MCF 10A (cell line): Measurements from ENCODE around the gene ZNF142. TPM values are rescaled to one million over a fixed set of nuclear protein-coding genes. Genes with fewer than 3 reads are reported as not detected.

Experiments used
- BruUV-seq: library from RNA; stranded (reverse); fragments of 400-500 nt; replicated peaks from 2 replicates; lab custom pipeline; 2021; lab: Mats Ljungman, UMichigan
- CTCF ChIA-PET: fragments of 300-600 bp; sonication (Branson Sonifier 250); formaldehyde crosslinking; extraction: SDS; loops from one replicate; lab custom pipeline; 2021; ENCODE audit warnings: antibody characterized with exemption, inconsistent platforms; lab: Yijun Ruan, JAX
- POLR2A ChIA-PET: fragments of 300-600, 350-650 bp; sonication (Branson Sonifier 250); formaldehyde crosslinking; extraction: SDS; loops from one replicate; lab custom pipeline; 2020; ENCODE audit warnings: antibody characterized with exemption, inconsistent platforms; lab: Yijun Ruan, JAX
- DNase-seq: peaks from one replicate; pipeline ENCODE4 v3.0.0-alpha.2; 2018; ENCODE audit not compliant: unreplicated experiment
- H3K27ac Mint-ChIP-seq: one replicate; pipeline ENCODE4 v1.8.0; 2022; ENCODE audit warnings: mild to moderate bottlenecking, low read depth, mixed read lengths; ENCODE audit not compliant: unreplicated experiment
- H3K27me3 Mint-ChIP-seq: one replicate; pipeline ENCODE4 v1.8.0; 2022; ENCODE audit warnings: mixed read lengths; ENCODE audit not compliant: insufficient read depth, unreplicated experiment
- H3K36me3 Mint-ChIP-seq: one replicate; pipeline ENCODE4 v1.8.0; 2022; ENCODE audit warnings: mild to moderate bottlenecking, moderate library complexity, mixed read lengths; ENCODE audit not compliant: insufficient read depth, unreplicated experiment
- H3K4me1 Mint-ChIP-seq: one replicate; pipeline ENCODE4 v1.8.0; 2022; ENCODE audit warnings: mixed read lengths; ENCODE audit not compliant: insufficient read depth, unreplicated experiment
- H3K4me3 Mint-ChIP-seq: one replicate; pipeline ENCODE4 v1.8.0; 2022; ENCODE audit warnings: mild to moderate bottlenecking, moderate library complexity, mixed read lengths; ENCODE audit not compliant: unreplicated experiment
- H3K9me3 Mint-ChIP-seq: one replicate; pipeline ENCODE4 v1.8.0; 2022; ENCODE audit warnings: mixed read lengths; ENCODE audit not compliant: unreplicated experiment
- intact Hi-C: fragments of 100-400 bp; cut with micrococcal nuclease; formaldehyde crosslinking; loops from 2 replicates; pipeline ENCODE4 v1.14.1; 2022
- total RNA-seq: library from RNA; stranded (reverse); gene quantifications from 2 replicates; pipeline ENCODE4 v1.2.3, GENCODE V29; 2022
- TF ChIP-seq, protein P1 (sequence below): fragments of 200-600 bp; IDR thresholded peaks from one replicate; pipeline ENCODE4 v1.8.0; 2022; ENCODE audit warnings: antibody characterized with exemption, mild to moderate bottlenecking; ENCODE audit not compliant: unreplicated experiment

Gene ZNF142
- total RNA-seq, 1 experiment from 2014 or later, result 37.8 TPM

DNA sequence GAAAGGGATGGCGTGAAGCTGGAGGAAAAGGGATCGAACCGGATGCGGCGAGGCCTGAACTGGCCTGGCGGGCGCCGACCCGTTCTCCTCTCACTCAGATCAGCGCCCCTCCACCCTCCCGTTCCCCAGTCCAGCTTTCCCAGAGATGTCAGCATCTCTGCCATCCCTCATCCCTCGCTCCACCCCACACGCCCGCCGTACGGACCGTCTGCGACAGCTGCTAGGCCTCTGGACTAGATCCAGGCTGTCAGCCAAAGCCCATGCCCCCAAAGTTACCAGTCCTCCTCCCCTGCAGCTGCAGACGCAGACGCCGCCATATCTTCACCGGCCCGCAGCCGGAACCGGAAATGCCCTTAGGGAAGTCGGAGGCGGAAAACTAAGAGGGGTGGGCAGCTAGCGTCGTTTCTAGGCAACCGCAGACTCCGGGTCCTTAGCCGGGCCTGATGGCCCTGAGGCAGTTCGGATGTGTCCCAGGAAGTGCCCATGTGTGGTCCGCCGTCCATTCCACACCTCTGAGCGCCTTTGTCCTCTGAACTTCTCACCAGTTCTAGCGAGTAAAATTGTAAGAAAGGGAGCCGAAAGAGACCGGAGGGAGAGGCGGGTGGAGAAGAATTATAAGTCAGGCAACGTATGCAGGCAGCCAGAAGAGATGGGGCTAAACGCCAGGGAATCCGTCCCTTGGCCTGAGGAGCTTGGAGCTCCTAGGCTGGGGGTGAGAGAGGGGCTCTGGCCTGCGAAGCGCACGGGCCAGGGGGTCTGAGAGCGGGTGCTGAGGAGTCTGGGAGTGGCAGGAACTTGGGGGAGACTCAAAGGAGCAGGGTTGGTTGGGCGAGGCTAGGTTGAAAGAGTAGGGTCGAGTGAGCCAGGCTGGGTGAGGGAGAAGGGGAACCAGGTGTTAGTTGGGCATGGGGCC lies 12.5 kb upstream of the ZNF142 start, which contains the start of the genes RNF25 and STK36:
Gene RNF25 (minus strand): TSS at position 349 of the 913 bp plus-strand sequence. CDS start 32 bp downstream, at position 317.
Gene STK36 (plus strand): TSS at position 433 of the 913 bp plus-strand sequence. CDS start 744 bp downstream, outside the sequence.
- no peaks in the 10 kb centered on the region for H3K9me3 Mint-ChIP-seq
- TF ChIP-seq, protein P1, sequence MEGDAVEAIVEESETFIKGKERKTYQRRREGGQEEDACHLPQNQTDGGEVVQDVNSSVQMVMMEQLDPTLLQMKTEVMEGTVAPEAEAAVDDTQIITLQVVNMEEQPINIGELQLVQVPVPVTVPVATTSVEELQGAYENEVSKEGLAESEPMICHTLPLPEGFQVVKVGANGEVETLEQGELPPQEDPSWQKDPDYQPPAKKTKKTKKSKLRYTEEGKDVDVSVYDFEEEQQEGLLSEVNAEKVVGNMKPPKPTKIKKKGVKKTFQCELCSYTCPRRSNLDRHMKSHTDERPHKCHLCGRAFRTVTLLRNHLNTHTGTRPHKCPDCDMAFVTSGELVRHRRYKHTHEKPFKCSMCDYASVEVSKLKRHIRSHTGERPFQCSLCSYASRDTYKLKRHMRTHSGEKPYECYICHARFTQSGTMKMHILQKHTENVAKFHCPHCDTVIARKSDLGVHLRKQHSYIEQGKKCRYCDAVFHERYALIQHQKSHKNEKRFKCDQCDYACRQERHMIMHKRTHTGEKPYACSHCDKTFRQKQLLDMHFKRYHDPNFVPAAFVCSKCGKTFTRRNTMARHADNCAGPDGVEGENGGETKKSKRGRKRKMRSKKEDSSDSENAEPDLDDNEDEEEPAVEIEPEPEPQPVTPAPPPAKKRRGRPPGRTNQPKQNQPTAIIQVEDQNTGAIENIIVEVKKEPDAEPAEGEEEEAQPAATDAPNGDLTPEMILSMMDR, result no peak
- ChIA-PET CTCF (interaction anchor here (0.6 to 7.5 kb wide), 13 partner anchors 13 to 228 kb away, joined by 3 to 44 read pairs (median 4); partner anchors contain the start of genes BCS1L, TTLL4 and ZNF142), POLR2A (interaction anchor here (0.8 to 6.5 kb wide), 18 partner anchors 8 to 178 kb away, joined by 3 to 105 read pairs (median 4); partner anchors contain the start of genes BCS1L, TTLL4, USP37 and ZNF142)
- no peaks in the 10 kb centered on the region for H3K27me3 Mint-ChIP-seq
- H3K4me3 Mint-ChIP-seq, result peak within 1 kb of the TSS; percentile 96
- no TSS peak for BruUV-seq
- peaks cover 28% of the 10 kb centered on the region for H3K36me3 Mint-ChIP-seq
- H3K4me1 Mint-ChIP-seq, result peaks cover 18% of the 10 kb centered on the region
- intact Hi-C loops, result loop anchor here (1.0 kb wide), 2 partner anchors 13 to 175 kb away; partner anchors contain the start of genes BCS1L and ZNF142
- H3K27ac Mint-ChIP-seq, result peak within 1 kb of the TSS; percentile 97
- DNase-seq, result peak; percentile 66

DNA sequence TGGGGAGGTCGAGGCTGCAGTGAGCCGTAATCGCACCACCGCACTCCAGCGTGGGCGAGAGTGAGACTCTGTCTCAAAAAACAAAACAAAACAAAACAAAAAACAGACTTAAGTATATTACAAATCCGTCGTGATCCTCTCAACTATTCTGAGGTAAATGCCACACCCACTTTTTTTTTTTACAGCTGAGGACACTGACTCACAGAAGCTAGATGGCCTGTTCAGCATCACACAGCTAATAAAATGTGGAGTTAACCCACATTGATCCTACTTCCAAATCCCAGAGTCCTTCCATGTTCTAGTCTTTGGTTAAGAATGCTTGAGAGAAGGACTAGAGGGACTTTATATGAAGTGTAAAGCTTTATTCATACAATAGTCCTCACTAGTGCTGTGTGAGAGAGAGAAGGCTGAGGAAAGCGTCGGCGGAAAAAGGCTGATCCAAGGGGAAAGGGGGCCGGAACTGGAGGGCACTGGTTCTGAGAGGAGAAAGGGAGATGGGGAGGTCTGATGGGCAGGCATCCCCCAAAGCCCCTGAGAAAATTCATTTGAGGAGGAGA lies 11.8 kb upstream of the ZNF142 start:
- Mint-ChIP-seq H3K27me3 (no peaks in the 10 kb centered on the region), H3K4me1 (peaks cover 18% of the 10 kb centered on the region), H3K4me3 (peak overlapping the region; percentile 96), H3K36me3 (peaks cover 30% of the 10 kb centered on the region), H3K27ac (peak overlapping the region; percentile 97), H3K9me3 (no peaks in the 10 kb centered on the region)
- peak; percentile 28 for DNase-seq
- BruUV-seq, result TSS peak; percentile 71
- intact Hi-C loops, result loop anchor here (1.0 kb wide), 1 partner anchor 12 kb away; the partner anchor contains the start of genes BCS1L and ZNF142
- TF ChIP-seq, protein P1, result no peak
- CTCF ChIA-PET, result interaction anchor here (0.6 to 7.5 kb wide), 15 partner anchors 11 to 858 kb away, joined by 3 to 44 read pairs (median 3); partner anchors contain the start of genes BCS1L and ZNF142
- POLR2A ChIA-PET, result interaction anchor here (0.8 to 6.5 kb wide), 14 partner anchors 9 to 179 kb away, joined by 3 to 105 read pairs (median 4); partner anchors contain the start of genes BCS1L, USP37 and ZNF142

DNA sequence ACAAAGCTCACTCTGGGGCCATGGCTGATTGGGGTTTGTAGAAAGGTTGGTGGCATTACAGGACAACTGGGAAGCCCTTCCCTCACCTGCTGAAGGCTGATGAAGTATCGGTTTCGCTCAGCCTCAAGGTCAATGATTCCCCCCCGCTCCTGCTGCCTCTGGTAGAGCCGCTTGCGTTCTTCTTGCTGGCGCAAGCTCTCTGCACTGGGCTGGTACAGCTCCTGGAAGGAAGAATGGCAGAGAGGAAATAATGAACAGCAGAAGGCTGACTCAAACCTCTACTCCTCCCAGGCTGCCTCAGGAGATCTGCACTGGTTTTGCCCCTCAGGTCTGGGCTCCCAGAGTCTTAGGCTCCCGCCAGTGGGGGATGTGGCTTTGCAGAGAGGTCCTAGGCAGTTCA lies 5.2 kb upstream of the ZNF142 start:
- POLR2A ChIA-PET, result no interaction called here
- intact Hi-C loops, result no loop called here
- no TSS peak for BruUV-seq
- peaks cover 11% of the 10 kb centered on the region for H3K4me1 Mint-ChIP-seq
- CTCF ChIA-PET, result no interaction called here
- DNase-seq, result no peak
- no peak overlapping the region for H3K4me3 Mint-ChIP-seq
- no peaks in the 10 kb centered on the region for H3K27me3 Mint-ChIP-seq
- no peaks in the 10 kb centered on the region for H3K9me3 Mint-ChIP-seq
- no peak overlapping the region for H3K27ac Mint-ChIP-seq
- peaks cover 69% of the 10 kb centered on the region for H3K36me3 Mint-ChIP-seq
- TF ChIP-seq, protein P1, result no peak
